Nephron progenitor cell (in vitro differentiated cells): ENCODE measurements around the gene PTCH2.
"Not testable (repeated sequence)": the region's sequence is repeated elsewhere in the genome, so short reads cannot be mapped to it uniquely, and the experiment has no call there.

Source experiments
- DNase-seq: peaks from one replicate; pipeline ENCODE4 v3.0.0; 2021
- H3K27ac Mint-ChIP-seq: 2 replicates; pipeline ENCODE4 v1.8.0; 2021; ENCODE audit warnings: mild to moderate bottlenecking, moderate library complexity, mixed read lengths
- H3K27me3 Mint-ChIP-seq: 2 replicates; pipeline ENCODE4 v1.8.0; 2021; ENCODE audit warnings: mild to moderate bottlenecking, low read depth, mixed read lengths; ENCODE audit not compliant: poor library complexity
- H3K36me3 Mint-ChIP-seq: 2 replicates; pipeline ENCODE4 v1.8.0; 2021; ENCODE audit warnings: low read depth, mixed read lengths
- H3K4me1 Mint-ChIP-seq: 2 replicates; pipeline ENCODE4 v1.8.0; 2021; ENCODE audit warnings: mixed read lengths
- H3K4me3 Mint-ChIP-seq: 2 replicates; pipeline ENCODE4 v1.8.0; 2021; ENCODE audit warnings: mild to moderate bottlenecking, moderate library complexity, mixed read lengths
- H3K9me3 Mint-ChIP-seq: 2 replicates; pipeline ENCODE4 v1.8.0; 2021; ENCODE audit warnings: mild to moderate bottlenecking, moderate library complexity, mixed read lengths
- TF ChIP-seq, protein P1 (sequence below): fragments of 200-600 bp; sonication (generic); IDR thresholded peaks from 2 replicates; pipeline ENCODE4 v1.5.0; 2021; ENCODE audit warnings: antibody characterized with exemption

The PTCH2 gene

DNA sequence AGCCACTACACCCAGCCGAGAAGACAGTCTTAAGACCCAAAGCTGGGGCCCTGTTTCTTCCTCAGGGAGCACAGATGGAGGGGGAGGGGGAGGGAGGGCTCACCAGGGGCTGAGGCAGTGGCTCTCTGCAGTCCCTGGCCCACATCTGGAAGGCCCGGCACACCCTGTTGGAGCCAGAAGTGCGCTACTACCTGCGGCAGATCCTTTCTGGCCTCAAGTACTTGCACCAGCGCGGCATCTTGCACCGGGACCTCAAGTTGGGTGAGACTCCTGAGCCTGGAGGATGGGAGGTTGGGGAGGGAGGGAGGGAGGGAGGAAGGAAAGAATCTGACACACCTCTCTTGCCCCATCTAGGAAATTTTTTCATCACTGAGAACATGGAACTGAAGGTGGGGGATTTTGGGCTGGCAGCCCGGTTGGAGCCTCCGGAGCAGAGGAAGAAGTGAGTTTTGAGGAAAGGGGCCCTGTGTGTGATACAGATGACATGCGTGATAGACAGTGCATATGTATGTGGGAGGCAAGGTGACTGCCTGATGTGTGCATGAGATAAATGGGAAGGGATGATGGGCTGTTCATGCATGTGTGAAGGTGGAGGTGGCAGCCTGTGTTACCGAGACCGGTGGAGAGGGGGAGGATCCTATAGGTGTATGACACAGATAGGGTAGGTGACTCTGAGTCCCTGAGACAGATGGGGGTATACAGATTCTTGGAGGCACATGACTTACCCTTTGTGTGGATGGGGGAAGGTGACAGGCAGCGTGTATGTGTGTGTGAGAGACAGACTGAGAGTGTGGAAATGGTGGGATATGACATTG, 41.4 kb downstream of the PTCH2 start:
- Mint-ChIP-seq H3K36me3 (peaks cover 12% of the 10 kb centered on the region), H3K4me1 (peaks cover 53% of the 10 kb centered on the region), H3K27ac (peak overlapping the region; percentile 52), H3K27me3 (peaks cover 2% of the 10 kb centered on the region), H3K9me3 (no peaks in the 10 kb centered on the region), H3K4me3 (peak overlapping the region; percentile 85)
- TF ChIP-seq, protein P1, sequence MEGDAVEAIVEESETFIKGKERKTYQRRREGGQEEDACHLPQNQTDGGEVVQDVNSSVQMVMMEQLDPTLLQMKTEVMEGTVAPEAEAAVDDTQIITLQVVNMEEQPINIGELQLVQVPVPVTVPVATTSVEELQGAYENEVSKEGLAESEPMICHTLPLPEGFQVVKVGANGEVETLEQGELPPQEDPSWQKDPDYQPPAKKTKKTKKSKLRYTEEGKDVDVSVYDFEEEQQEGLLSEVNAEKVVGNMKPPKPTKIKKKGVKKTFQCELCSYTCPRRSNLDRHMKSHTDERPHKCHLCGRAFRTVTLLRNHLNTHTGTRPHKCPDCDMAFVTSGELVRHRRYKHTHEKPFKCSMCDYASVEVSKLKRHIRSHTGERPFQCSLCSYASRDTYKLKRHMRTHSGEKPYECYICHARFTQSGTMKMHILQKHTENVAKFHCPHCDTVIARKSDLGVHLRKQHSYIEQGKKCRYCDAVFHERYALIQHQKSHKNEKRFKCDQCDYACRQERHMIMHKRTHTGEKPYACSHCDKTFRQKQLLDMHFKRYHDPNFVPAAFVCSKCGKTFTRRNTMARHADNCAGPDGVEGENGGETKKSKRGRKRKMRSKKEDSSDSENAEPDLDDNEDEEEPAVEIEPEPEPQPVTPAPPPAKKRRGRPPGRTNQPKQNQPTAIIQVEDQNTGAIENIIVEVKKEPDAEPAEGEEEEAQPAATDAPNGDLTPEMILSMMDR = no peak
- no peak for DNase-seq

DNA sequence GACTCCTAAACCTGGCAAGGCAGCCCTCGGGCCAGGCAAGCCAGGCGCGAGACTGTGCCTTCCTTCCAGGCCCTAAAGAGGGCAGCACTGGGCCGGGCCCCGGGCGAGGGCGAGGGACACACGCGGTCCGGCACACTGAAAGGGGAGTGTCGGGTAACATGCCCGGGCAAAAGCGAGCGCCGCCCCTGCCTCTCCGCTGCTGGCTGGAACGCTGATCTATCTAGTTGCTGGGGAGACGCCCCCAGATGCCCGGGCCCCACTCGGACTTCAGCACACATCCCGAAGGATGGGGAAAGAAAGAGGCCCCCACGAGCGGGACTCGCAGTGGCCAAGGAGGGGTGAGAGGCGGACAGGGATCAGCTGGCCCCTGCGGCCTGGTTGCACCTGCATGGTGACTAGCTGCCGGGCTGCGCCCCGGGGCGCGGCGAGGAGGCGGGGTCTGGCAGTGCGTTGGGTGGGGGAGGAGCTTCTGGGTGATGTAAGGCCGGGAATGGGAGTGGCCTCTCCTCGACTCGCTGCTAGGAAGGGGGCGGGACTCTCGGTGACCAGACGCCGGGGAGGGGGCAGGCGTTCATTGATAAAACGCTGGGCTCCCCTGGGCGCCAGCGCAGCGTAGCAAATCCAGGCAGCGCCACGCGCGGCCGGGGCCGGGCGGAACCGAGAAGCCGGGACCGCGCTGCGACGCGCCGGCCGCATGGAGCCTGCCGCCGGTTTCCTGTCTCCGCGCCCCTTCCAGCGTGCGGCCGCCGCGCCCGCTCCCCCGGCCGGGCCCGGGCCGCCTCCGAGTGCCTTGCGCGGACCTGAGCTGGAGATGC, 43.1 kb downstream of the PTCH2 start, which contains the start of gene PLK3:
TSS of gene PLK3 (plus strand) at position 608 of the 815 bp plus-strand sequence. CDS start at position 695, 87 bp downstream.
- Mint-ChIP-seq H3K9me3 (no peaks in the 10 kb centered on the region), H3K27ac (peak within 1 kb of the TSS; percentile 100), H3K27me3 (peaks cover 2% of the 10 kb centered on the region), H3K4me3 (peak within 1 kb of the TSS; percentile 92), H3K4me1 (peaks cover 43% of the 10 kb centered on the region), H3K36me3 (peaks cover 8% of the 10 kb centered on the region)
- TF ChIP-seq, protein P1 = peak; percentile 80
- DNase-seq = peak; percentile 97

GRCh38 chr1:44798481-44799365, 44.3 kb downstream of the PTCH2 start:
- peak overlapping the region; percentile 100 for H3K27ac Mint-ChIP-seq
- no peak for DNase-seq
- TF ChIP-seq, protein P1 = no peak

DNA sequence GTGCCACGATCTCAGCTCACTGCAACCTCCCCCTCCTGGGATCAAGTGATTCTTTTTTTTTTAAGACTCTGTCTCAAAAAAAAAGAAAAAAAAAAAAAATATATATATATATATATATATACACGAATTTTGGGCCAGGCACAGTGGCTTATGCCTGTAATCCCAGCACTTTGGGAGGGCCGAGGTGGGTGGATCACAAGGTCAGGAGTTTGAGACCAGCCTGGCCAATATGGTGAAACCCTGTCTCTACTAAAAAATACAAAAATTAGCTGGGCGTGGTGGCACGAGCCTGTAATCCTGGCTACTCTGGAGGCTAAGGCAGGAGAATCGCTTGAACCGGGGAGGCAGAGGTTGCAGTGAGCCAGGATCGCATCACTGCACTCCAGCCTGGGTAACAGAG, 45.2 kb downstream of the PTCH2 start:
- not testable (repeated sequence) for H3K9me3 Mint-ChIP-seq, H3K27me3 Mint-ChIP-seq, H3K36me3 Mint-ChIP-seq, DNase-seq, H3K4me3 Mint-ChIP-seq, H3K27ac Mint-ChIP-seq
- H3K4me1 Mint-ChIP-seq = peaks cover 46% of the 10 kb centered on the region

More at GRCh38 chr1:44798481-44799365, 44.3 kb downstream of the PTCH2 start:
- peaks cover 43% of the 10 kb centered on the region for H3K4me1 Mint-ChIP-seq
- no peaks in the 10 kb centered on the region for H3K9me3 Mint-ChIP-seq
- H3K4me3 Mint-ChIP-seq = peak overlapping the region; percentile 92
- H3K36me3 Mint-ChIP-seq = peaks cover 7% of the 10 kb centered on the region
- H3K27me3 Mint-ChIP-seq = peaks cover 2% of the 10 kb centered on the region

DNA sequence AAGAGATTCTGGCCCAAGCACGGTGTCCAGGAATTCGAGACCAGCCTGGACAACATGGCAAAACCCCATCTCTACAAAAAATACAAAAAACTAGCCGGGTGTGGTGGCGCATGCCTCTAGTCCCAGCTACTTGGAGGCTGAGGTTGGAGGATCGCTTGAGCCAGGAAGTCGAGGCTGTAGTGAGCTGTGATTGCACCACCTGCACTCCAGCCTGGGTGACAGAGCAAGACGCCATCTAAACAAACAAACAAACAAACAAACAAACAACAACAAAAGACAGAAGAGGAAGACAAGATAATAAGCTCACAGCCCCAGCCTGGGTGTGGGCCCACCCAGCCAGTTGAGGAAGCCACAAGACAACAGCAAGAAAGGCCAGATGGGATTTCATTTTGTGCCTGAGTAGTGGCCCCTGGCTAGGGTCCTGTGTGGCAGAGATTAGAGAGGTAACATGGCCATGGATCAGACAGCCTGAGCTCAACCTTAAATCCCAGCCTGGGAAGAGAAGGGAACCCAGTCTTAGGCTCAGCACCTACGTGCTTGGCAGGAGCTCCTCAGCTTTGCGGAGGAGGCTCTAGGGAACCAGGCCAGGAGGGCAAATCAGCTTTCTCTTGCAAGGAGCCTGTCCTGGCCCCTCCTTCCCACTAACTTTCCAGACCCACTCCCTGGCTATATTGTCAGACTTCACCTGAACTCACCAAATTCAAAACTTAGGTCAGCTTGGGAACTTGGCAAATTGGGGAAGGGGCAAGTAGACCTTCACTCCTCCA, 50.1 kb downstream of the PTCH2 start:
- no peaks in the 10 kb centered on the region for H3K9me3 Mint-ChIP-seq
- peaks cover 3% of the 10 kb centered on the region for H3K27me3 Mint-ChIP-seq
- no peaks in the 10 kb centered on the region for H3K36me3 Mint-ChIP-seq
- H3K27ac Mint-ChIP-seq = peak overlapping the region; percentile 91
- no peak for DNase-seq
- peaks cover 34% of the 10 kb centered on the region for H3K4me1 Mint-ChIP-seq
- H3K4me3 Mint-ChIP-seq = no peak overlapping the region
- TF ChIP-seq, protein P1 = no peak
